SJSA1 (cell line): Measurements from ENCODE around the gene TPM4. TPM values are rescaled to one million over a fixed set of nuclear protein-coding genes. Genes with fewer than 3 reads are reported as not detected.
A peak's percentile ranks its signal among the peaks of the same experiment; 100 is the strongest.
"Not testable (repeated sequence)": the region's sequence is repeated elsewhere in the genome, so short reads cannot be mapped to it uniquely, and the experiment has no call there.

Experiments used
- DNase-seq, 2 experiments: peaks; one replicate each; pipeline ENCODE4 v3.0.0-alpha.2; 2015 to 2020; ENCODE audit warnings: low spot score in 2 of 2, low read depth in 1 of 2
- H3K27ac ChIP-seq: fragments of 250-450 bp; sonication (Bioruptor Pico); 2 replicates; pipeline ENCODE4 v1.5.1; 2020; ENCODE audit warnings: mild to moderate bottlenecking, moderate library complexity
- H3K27me3 ChIP-seq: fragments of 250-450 bp; sonication (Bioruptor Pico); replicated peaks from 2 replicates; pipeline ENCODE4 v1.5.1; 2020; ENCODE audit warnings: mild to moderate bottlenecking, moderate library complexity
- H3K36me3 ChIP-seq: fragments of 250-450 bp; sonication (Bioruptor Pico); 2 replicates; pipeline ENCODE4 v1.5.1; 2020; ENCODE audit warnings: mild to moderate bottlenecking
- H3K4me1 ChIP-seq: fragments of 250-450 bp; sonication (Bioruptor Pico); replicated peaks from 2 replicates; pipeline ENCODE4 v1.6.1; 2021; ENCODE audit warnings: mild to moderate bottlenecking
- H3K4me3 ChIP-seq: fragments of 250-450 bp; sonication (Bioruptor Pico); 2 replicates; pipeline ENCODE4 v1.5.1; 2020; ENCODE audit warnings: mild to moderate bottlenecking
- H3K9me3 ChIP-seq: fragments of 250-450 bp; sonication (Bioruptor Pico); replicated peaks from 2 replicates; pipeline ENCODE4 v1.5.1; 2020; ENCODE audit warnings: mild to moderate bottlenecking
- total RNA-seq: library from RNA; depleted of rRNA; stranded (reverse); fragments of >200 nt; shearing (Covaris generic); gene quantifications from 2 replicates; pipeline ENCODE4 v1.2.3, GENCODE V29; 2014

The TPM4 gene
- total RNA-seq, 1 experiment from 2014 or later: 1,990 TPM

- H3K4me3 ChIP-seq: no peak overlapping the region
- H3K9me3 ChIP-seq: no peaks in the 10 kb centered on the region
- H3K27me3 ChIP-seq: no peaks in the 10 kb centered on the region
- H3K4me1 ChIP-seq: no peaks in the 10 kb centered on the region
- DNase-seq: no peak
- H3K36me3 ChIP-seq: peaks cover 100% of the 10 kb centered on the region
- H3K27ac ChIP-seq: no peak overlapping the region
Observed at GRCh38 chr19:16088351-16089009, 12.2 kb downstream of the TPM4 start.

- H3K4me1 ChIP-seq: no peaks in the 10 kb centered on the region
- no peak for DNase-seq
- H3K9me3 ChIP-seq: no peaks in the 10 kb centered on the region
- peaks cover 100% of the 10 kb centered on the region for H3K36me3 ChIP-seq
- no peak overlapping the region for H3K4me3 ChIP-seq
- no peak overlapping the region for H3K27ac ChIP-seq
- no peaks in the 10 kb centered on the region for H3K27me3 ChIP-seq
Observed at GRCh38 chr19:16089010-16089846, 12.9 kb downstream of the TPM4 start.

- Histone ChIP-seq H3K36me3 (peaks cover 100% of the 10 kb centered on the region), H3K27ac (no peak overlapping the region)
Observed at GRCh38 chr19:16091546-16092475, 15.5 kb downstream of the TPM4 start.

GRCh38 chr19:16094360-16095070, 18.2 kb downstream of the TPM4 start:
- DNase-seq: no peak
- Histone ChIP-seq H3K4me1 (no peaks in the 10 kb centered on the region), H3K27me3 (no peaks in the 10 kb centered on the region), H3K9me3 (no peaks in the 10 kb centered on the region), H3K27ac (no peak overlapping the region), H3K36me3 (peaks cover 100% of the 10 kb centered on the region), H3K4me3 (no peak overlapping the region)

More at GRCh38 chr19:16091546-16092475, 15.5 kb downstream of the TPM4 start:
- H3K4me3 ChIP-seq: no peak overlapping the region
- no peaks in the 10 kb centered on the region for H3K27me3 ChIP-seq
- no peaks in the 10 kb centered on the region for H3K9me3 ChIP-seq
- no peak for DNase-seq
- H3K4me1 ChIP-seq: no peaks in the 10 kb centered on the region

- Histone ChIP-seq H3K4me1 (no peaks in the 10 kb centered on the region), H3K27ac (no peak overlapping the region), H3K9me3 (no peaks in the 10 kb centered on the region), H3K27me3 (no peaks in the 10 kb centered on the region), H3K36me3 (peaks cover 100% of the 10 kb centered on the region), H3K4me3 (no peak overlapping the region)
- DNase-seq: no peak
Observed at GRCh38 chr19:16095071-16095571, 18.8 kb downstream of the TPM4 start.

GRCh38 chr19:16096280-16096855, 20.1 kb downstream of the TPM4 start:
- no peak overlapping the region for H3K4me3 ChIP-seq
- no peaks in the 10 kb centered on the region for H3K4me1 ChIP-seq
- DNase-seq: no peak
- H3K9me3 ChIP-seq: no peaks in the 10 kb centered on the region
- H3K27me3 ChIP-seq: no peaks in the 10 kb centered on the region
- peaks cover 100% of the 10 kb centered on the region for H3K36me3 ChIP-seq
- no peak overlapping the region for H3K27ac ChIP-seq

- Histone ChIP-seq H3K27me3 (no peaks in the 10 kb centered on the region), H3K36me3 (peaks cover 100% of the 10 kb centered on the region), H3K4me3 (no peak overlapping the region), H3K4me1 (no peaks in the 10 kb centered on the region; the same call in 1 of the 2 replicates), H3K9me3 (no peaks in the 10 kb centered on the region), H3K27ac (no peak overlapping the region)
- DNase-seq: no peak
Observed at GRCh38 chr19:16098416-16098768, 22.1 kb downstream of the TPM4 start.

GRCh38 chr19:16098821-16099220, 22.5 kb downstream of the TPM4 start:
- H3K36me3 ChIP-seq: peaks cover 100% of the 10 kb centered on the region
- H3K9me3 ChIP-seq: no peaks in the 10 kb centered on the region
- no peak overlapping the region for H3K27ac ChIP-seq
- no peak for DNase-seq
- no peaks in the 10 kb centered on the region for H3K27me3 ChIP-seq
- no peaks in the 10 kb centered on the region; the same call in 1 of the 2 replicates for H3K4me1 ChIP-seq
- no peak overlapping the region for H3K4me3 ChIP-seq

GRCh38 chr19:16099314-16099965, 23.1 kb downstream of the TPM4 start:
- peaks cover 100% of the 10 kb centered on the region for H3K36me3 ChIP-seq

GRCh38 chr19:16100524-16100923, 24.2 kb downstream of the TPM4 start:
- Histone ChIP-seq H3K4me3 (no peak overlapping the region), H3K27me3 (no peaks in the 10 kb centered on the region), H3K9me3 (no peaks in the 10 kb centered on the region), H3K36me3 (peaks cover 89% of the 10 kb centered on the region), H3K4me1 (peaks cover 3% of the 10 kb centered on the region; the same call in 1 of the 2 replicates), H3K27ac (no peak overlapping the region)
- no peak for DNase-seq

More at GRCh38 chr19:16099314-16099965, 23.1 kb downstream of the TPM4 start:
- not testable (repeated sequence) for H3K27ac ChIP-seq, H3K27me3 ChIP-seq, H3K4me3 ChIP-seq, H3K4me1 ChIP-seq, DNase-seq, H3K9me3 ChIP-seq

- no peak overlapping the region for H3K27ac ChIP-seq
- H3K9me3 ChIP-seq: no peaks in the 10 kb centered on the region
- H3K4me3 ChIP-seq: no peak overlapping the region
- no peak for DNase-seq
- peaks cover 9% of the 10 kb centered on the region; the same call in 1 of the 2 replicates for H3K4me1 ChIP-seq
- H3K36me3 ChIP-seq: peaks cover 47% of the 10 kb centered on the region
- no peaks in the 10 kb centered on the region for H3K27me3 ChIP-seq
Observed at GRCh38 chr19:16104722-16105121, 28.4 kb downstream of the TPM4 start.

GRCh38 chr19:16106121-16106520, 29.8 kb downstream of the TPM4 start:
- peak in 1 of 2 experiments; percentile 36 for DNase-seq
- H3K4me3 ChIP-seq: no peak overlapping the region
- H3K4me1 ChIP-seq: peaks cover 15% of the 10 kb centered on the region
- H3K36me3 ChIP-seq: peaks cover 33% of the 10 kb centered on the region
- no peaks in the 10 kb centered on the region for H3K27me3 ChIP-seq
- H3K9me3 ChIP-seq: no peaks in the 10 kb centered on the region
- no peak overlapping the region for H3K27ac ChIP-seq
